Amniotic stem cell (primary cell): ENCODE data around the gene KRT79.
"Not testable (repeated sequence)": the region's sequence is repeated elsewhere in the genome, so short reads cannot be mapped to it uniquely, and the experiment has no call there.

Source experiments
- DNase-seq: peaks from one replicate; lab custom pipeline; 2025; lab: John Stamatoyannopoulos, UW

KRT79 gene

GRCh38 chr12:52806821-52807543, 27.1 kb downstream of the KRT79 start:
- no peak for DNase-seq

DNA sequence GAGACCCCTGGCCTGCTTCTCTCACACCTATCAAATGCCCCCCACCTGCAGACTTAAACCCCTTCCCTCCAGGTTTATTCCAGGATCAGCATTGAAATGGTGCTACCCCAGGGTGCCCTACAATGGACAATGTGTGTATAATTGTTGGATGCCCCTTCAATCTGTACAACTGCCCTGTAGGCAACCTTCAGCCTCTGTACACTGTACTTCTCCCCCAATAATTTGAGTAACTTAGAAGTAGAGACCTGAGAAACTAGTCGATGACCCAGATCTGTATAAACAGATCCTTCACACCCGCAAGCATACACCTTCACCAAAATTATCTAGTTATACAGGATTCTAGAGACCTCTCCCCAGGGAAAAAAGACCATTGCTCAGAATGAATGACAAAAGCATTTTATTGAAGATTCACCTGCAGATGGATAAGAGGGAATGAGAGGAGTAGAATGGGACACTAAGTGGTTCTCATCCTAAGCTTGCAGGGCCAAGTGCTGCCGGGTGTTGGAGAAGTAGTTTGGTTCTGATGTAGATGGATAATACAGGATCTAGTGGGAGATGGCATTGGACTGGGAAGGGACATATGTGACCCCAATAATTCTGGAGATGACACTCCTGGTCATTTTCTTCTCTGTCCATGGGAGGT, 27.8 kb downstream of the KRT79 start:
- no peak for DNase-seq

DNA sequence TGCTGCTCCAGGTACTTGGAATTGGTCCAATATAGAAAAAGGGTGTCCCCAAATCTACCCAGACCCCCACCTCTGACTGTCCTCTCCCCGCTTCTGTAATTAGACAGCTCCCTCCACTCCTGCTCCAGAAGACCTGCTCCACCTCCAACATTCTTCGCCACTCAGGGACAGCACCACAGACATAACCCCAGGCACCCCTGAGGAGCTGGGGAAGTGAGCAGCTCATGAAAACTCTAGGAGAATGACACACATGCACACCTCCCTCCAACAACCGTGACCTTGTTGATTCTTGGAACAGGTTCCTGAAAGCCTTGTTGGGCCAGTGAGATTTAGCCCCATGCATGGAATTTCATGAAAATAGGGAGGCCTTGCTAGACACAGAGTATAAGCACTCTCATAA, 28.4 kb downstream of the KRT79 start:
- no peak for DNase-seq

DNA sequence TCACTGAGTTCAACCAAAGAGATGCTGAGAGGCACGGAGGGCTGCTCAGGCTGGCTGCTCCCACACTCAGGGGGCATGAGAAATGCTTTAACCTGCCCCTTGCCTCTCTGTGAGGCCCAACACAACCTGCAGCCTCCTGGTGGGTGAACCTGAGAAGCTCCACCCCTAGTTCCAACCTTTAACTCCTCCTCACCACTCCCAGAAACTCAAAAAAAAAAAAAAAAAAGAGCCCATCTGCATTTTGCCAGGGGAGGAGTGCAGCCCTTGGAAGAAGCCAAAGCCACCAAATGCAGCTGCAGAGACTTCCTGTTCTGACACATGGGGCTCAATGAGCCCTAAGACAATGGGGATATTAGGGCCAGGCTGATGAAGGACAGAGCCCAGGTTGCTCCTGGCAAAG, 29.1 kb downstream of the KRT79 start:
- DNase-seq, result no peak

- DNase-seq, result no peak
Observed at GRCh38 chr12:52802442-52802841, 31.7 kb downstream of the KRT79 start.

DNA sequence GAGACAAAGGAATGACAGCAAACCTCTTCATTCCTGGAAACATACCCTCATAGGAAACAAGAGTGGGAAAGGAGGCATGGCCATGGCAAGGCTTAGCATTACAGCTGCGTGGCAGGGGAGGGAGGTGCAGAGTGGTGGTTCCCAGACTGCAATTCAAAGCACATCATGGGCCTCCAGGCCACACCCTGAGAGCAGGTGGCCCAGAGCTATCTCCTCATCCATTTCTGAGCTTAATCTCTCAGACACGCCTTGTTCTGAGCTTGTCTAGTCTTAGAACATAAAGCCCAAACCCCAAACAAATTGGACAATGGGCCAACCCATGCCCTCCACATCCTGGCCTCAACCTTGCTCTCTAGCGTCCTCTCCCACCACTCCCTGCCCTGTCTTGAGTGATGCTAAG, 32.3 kb downstream of the KRT79 start:
- no peak for DNase-seq

DNA sequence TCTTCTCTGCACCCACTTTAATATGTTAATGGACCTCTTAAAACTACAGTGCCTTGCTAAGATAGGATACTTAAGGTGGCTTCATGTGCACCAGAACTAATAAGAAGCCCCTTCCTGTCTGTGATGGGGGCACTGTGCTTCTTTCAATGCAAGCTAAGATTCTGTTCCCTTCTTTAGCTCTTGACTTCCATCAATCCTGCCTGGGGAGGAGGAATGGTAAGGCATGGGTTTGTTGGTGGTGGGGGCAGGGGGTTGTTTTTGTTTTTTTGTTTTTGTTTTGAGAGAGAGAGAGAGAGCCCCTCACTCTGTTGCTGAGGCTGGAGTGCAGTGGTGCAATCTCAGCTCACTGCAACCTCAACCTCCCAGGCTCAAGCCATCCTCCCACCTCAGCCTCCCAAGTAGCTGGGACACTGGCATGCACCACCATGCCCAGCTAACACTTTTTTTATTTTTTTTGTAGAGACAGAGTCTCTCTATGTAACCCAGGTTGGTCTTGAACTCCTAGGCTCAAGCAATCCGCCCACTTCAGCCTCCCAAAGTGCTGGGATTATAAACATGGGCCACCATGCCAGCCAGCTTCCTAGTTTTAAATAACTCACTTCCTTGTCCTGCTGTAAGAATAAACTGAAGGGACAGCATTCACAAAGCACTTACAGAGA, 33.7 kb downstream of the KRT79 start:
- no peak for DNase-seq

DNA sequence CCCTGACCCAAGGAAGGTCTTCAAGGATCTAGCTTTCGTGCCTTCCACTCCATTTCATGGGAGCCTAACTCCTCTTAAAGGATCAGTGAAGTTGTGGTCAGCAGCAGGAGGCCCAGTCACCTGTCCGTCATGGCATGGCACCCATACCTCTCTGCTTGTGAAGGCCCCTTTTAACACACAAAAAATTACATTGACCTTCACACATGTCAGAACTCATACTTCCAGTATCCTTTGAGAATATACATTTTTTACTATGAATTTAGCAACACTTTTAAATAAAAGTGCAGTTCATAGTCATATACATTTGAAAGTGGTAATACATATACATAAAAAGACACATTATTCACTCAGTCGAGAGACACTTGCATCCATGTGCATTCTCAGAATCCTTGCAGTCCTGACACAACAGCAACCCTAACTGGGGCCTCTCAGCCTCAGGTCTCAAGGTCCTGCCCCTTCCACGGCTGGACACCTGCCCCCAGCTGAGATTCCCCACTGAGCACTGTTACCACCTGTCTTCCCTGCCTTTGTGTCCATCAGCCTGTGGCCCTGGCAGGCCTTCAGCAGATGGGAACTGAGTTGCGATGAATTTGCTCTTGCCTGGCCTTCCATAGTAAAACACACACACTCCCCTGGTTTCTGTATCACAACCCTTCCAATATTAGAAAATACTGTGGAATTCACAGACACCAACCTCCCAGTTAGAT, 34.5 kb downstream of the KRT79 start:
- DNase-seq, result no peak

- DNase-seq, result no peak
Observed at GRCh38 chr12:52798671-52799504, 35.2 kb downstream of the KRT79 start.

- no peak for DNase-seq
Observed at GRCh38 chr12:52798003-52798670, 36.0 kb downstream of the KRT79 start.

GRCh38 chr12:52797529-52797894, 36.6 kb downstream of the KRT79 start:
- no peak for DNase-seq

GRCh38 chr12:52796839-52797528, 37.1 kb downstream of the KRT79 start:
- no peak for DNase-seq

DNA sequence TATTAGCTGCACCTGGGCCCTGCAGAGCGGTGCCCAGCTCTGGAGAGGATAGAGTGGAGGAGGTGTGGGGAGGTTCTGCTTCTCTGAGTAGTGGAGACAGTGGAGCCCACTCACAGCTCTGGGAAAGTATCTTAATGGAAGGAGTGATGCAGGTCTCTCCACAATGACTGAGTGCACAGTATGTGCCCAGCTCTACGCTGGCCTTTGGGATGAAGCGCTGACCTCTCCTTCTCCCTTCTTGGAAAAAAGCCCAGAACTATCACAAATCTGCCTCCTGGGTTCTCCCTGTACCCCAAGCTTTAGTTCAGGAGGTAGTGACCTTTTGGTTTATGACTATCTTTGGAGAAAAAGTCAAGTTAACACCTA, 37.7 kb downstream of the KRT79 start:
- no peak for DNase-seq

GRCh38 chr12:52795694-52796428, 38.2 kb downstream of the KRT79 start, which contains the start of gene KRT3:
TSS of gene KRT3 (minus strand) at chr12:52796117. CDS start at chr12:52796042, 75 bp downstream.
- DNase-seq, result no peak

DNA sequence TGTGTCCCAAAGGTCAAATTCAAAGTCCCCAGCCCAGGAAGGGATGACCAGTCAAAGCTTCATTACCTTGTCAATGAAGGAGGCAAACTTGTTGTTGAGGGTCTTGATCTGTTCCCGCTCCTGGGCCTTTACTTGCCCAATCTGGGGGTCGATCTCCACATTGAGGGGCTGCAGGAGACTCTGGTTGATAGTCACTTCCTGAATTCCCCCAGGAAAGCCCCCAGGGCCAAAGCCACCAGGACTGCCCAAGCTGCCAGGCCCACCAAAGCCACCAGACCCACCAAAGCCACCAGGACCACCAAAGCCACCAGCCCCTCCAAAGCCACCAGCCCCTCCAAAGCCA, 38.8 kb downstream of the KRT79 start:
- DNase-seq, result not testable (repeated sequence)

- no peak for DNase-seq
Observed at GRCh38 chr12:52794479-52795331, 39.4 kb downstream of the KRT79 start.

GRCh38 chr12:52792185-52793029, 41.7 kb downstream of the KRT79 start:
- DNase-seq, result no peak
